Stimulated activated naive CD8-positive, alpha-beta T cell treated with anti-CD3 and anti-CD28 coated beads, Interleukin-15, Interleukin-2, amounts not matched to agents 100 U/mL and 50 U/mL, for 24 hours (primary cell): ENCODE results near the gene STAMBP.
"Not testable (repeated sequence)": the region's sequence is repeated elsewhere in the genome, so short reads cannot be mapped to it uniquely, and the experiment has no call there.

ENCODE experiments used
- ATAC-seq: fragments of 150-1000 bp; cut with Tn5 transposase; one replicate; pipeline ENCODE4 v1.10.0; 2021
- DNase-seq: peaks from one replicate; pipeline ENCODE4 v3.0.0; 2021

Gene STAMBP

DNA sequence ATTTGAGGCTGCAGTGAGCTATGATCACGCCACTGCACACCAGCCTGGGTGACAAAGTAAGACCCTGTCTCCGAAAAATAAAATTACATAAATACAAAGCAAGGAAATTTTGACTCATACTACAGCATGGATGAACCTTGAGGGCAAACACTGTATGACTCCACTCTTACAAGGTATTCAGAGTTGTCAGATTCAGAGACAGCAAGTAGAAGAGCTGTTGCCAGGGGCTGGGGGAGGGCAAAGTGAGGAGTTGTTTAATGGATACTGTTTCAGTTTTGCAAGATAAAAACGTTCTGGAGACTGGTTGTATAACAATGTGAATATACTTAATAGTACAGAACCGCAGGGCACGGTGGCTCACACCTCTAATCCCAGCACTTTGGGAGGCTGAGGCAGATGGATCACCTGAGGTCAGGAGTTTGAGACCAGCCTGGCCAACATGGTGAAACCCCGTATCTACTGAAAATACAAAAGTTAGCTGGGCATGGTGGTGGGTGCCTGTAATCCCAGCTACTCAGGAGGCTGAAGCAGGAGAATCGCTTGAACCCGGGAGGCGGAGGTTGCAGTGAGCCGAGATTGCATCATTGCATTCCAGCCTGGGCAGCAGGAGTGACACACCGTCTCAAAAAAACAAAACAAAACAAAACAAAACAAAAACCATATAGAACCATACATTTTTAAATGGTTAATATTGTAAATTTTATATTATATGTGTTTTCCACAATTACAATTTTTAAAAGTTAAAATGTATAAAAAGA, 59.0 kb downstream of the STAMBP start:
- not testable (repeated sequence) for DNase-seq

GRCh38 chr2:73888388-73888787, 59.6 kb downstream of the STAMBP start:
- ATAC-seq = no peak
- no peak for DNase-seq

More for the DNA sequence above, 59.0 kb downstream of the STAMBP start:
- ATAC-seq = peak; percentile 47

- ATAC-seq (no peak), DNase-seq (no peak)
These were observed 60.4 kb downstream of the STAMBP start for GRCh38 chr2:73889206-73889605.

DNA sequence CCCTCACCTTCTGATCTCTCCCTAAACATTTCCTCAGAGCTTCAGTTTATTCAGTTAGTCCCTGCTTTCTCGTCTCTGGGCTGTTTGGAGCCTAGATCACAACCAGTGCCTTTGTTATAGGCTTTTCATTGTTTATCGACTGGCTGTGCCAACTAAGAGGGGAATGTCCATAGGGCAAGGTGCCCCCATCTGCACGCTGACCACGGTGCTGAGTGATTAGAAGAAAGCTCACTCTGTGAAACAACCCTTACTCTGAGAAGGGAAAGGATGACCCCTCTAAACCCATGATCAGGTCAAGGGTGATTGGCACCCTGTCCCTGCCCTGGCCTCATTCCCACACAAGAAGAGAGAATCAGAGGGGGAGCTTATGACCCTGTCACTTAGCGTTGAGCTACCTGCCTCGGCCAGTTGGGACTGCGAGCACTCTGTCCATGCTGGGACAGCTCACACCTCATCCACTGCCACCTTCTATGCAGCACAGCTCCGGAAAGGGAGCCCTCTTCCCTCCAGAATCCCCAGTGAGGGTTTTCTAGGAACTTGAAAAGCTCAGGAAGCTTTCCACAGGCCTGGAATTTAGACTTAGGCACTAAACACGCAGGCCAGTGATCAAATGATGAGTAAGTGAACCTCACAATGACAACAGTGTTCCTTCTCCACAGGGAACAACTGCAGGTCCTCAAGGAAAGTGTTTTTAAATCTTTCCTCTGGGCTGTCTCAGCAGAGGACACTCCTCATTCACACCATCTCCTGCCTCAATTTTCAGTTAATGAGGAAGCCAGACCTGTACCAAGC, 61.7 kb downstream of the STAMBP start:
- ATAC-seq (no peak), DNase-seq (no peak)

GRCh38 chr2:73891276-73891901, 62.6 kb downstream of the STAMBP start:
- DNase-seq (no peak), ATAC-seq (no peak)

DNA sequence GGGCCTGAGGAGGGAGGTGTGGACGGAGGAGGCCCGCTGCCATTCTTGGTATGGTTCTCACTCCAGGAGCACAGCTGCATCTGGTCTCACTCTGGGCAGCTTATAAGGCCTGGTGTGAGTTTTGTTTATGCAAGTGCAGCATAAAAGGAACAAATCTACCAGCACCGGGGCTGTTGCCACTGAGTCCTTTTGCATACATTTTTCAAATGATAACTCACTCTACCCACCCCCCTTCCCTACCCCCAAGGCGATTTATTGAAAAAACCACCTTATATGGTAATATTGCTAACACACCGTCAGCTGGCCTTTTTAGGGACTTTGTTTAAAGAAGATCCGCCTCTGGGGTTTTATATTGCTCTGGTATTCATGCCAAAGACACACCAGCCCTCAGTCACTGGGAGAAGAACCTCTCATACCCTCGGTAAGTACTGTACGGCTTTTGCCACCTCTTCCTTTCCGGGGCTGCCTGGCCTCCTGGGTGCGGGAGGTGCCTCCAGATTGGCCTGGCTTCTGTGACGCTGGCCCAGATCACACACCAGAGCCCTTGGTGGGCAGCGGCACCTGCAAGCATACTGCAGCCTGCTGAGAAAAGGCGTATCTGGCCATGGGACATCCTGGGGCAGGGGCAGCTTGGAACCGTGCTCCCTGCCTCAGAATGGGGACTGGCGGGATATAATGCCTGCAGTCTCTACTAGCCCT, 64.0 kb downstream of the STAMBP start, which contains the start of gene ACTG2:
Gene ACTG2 (plus strand): TSS at position 378 of the 699 bp plus-strand sequence. CDS start 8,304 bp downstream, outside the sequence.
- DNase-seq = no peak
- no peak for ATAC-seq

GRCh38 chr2:73893764-73894474, 65.2 kb downstream of the STAMBP start:
- ATAC-seq (no peak), DNase-seq (no peak)

- DNase-seq (no peak), ATAC-seq (no peak)
These were observed 65.7 kb downstream of the STAMBP start for GRCh38 chr2:73894475-73894850.

GRCh38 chr2:73894877-73895276, 66.1 kb downstream of the STAMBP start:
- no peak for ATAC-seq
- no peak for DNase-seq

- ATAC-seq (no peak), DNase-seq (no peak)
These were observed 66.7 kb downstream of the STAMBP start for GRCh38 chr2:73895473-73895872.

- ATAC-seq (peak; percentile 96), DNase-seq (peak; percentile 51)
These were observed 67.8 kb downstream of the STAMBP start for GRCh38 chr2:73896362-73897239.

DNA sequence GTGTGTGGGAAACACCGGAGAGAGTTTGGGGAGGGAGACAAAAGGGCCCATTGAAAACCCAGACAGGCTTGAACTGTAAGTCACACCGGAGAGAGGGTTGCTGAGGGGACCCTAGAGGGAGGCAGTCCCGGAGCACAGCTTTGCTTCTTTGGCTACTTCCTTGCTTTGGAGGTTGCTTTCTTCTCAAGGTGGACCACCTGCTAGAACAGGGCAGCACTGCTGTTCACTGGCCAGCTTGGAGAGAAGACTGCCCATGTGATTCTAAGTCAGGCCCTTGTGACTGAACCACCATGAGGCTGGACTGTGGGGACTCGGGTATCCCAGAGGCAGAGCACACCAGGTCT, 68.5 kb downstream of the STAMBP start:
- ATAC-seq = no peak
- DNase-seq = no peak

GRCh38 chr2:73897934-73898333, 69.2 kb downstream of the STAMBP start:
- no peak for DNase-seq
- ATAC-seq = no peak

GRCh38 chr2:73899801-73900336, 71.1 kb downstream of the STAMBP start:
- no peak for DNase-seq
- no peak for ATAC-seq

GRCh38 chr2:73901143-73901542, 72.4 kb downstream of the STAMBP start:
- ATAC-seq (no peak), DNase-seq (no peak)

DNA sequence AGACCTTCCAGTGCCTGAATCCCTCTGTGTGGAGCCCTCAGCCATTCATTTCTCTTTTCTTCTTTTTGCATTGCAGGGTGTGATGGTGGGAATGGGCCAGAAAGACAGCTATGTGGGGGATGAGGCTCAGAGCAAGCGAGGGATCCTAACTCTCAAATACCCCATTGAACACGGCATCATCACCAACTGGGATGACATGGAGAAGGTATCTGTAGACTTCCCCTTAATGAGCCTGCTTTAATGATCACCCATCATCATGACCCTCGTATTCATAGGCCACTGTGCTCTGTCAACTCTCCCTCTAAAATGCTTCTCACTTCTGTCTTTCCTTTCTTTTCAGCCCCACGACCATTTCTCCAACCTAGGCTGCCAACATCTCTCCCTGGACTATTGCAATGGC, 73.5 kb downstream of the STAMBP start:
- no peak for ATAC-seq

DNA sequence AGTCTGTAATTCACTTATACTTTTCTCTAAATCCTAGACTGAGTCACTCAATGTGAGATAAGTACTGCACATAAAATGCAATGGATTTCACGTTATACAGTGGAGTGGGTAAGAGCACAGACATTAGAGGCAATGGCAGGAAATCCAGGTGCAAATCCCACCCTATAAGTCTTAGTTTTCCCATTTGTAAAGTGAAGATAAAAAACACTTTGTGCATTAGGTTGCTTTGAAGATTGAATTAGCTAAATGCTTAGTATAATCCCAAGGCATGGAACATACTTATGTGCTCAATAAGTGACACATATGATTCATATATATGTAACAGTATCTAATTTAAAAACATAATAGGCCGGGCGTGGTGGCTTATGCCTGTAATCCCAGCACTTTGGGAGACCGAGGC, 74.6 kb downstream of the STAMBP start:
- DNase-seq (no peak), ATAC-seq (no peak)

More for the DNA sequence above, 73.5 kb downstream of the STAMBP start:
- no peak for DNase-seq

DNA sequence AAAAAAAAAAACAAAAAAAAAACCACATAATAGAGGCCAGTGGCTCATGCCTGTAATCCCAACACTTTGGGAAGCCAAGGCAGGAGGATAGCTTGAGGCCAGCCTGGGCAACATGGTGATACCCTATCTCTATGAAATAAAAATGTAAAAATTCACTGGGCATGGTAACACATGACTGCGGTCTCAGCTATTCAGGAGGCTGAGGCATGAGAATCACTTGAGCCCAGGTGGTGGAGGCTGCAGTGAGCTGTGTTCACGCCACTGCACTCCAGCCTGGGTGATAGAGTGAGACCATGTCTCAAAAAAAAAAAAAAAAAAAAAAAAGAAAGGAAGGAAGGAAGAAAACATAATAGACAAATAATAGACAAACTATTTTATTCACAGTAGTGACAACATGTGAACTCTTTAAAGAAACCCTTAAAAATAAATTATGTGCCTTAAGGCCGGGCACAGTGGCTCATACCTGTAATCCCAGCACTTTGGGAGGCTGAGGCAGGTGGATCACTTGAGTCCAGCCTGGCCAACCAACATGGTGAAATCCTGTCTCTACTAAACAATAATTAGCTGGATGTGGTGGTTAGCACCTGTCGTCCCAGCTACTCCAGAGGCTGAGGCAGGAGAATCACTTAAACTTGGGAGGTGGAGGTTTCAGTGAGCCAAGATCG, 75.3 kb downstream of the STAMBP start:
- not testable (repeated sequence) for DNase-seq, ATAC-seq

DNA sequence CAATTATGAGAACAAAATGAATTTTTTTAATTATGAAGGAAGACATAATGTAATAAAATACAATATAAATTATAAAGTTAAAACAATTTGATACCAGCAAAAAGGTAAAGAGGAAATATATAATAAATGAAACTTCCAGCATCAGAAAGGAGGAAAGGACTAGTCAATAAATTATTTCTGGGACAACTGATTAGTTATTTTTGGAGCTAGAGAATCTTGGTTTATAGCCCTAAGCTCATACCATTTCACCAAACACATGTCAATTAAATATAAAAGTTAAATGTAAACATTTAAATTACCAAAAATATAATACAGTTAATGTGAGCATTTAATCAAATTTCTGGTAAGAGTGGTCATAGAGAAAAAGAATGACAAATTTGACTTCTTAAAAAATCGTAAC, 76.2 kb downstream of the STAMBP start:
- no peak for ATAC-seq
- DNase-seq = no peak
